ENCODE measurements around the gene YIPF5. TPM values are rescaled to one million over a fixed set of nuclear protein-coding genes. Genes with fewer than 3 reads are reported as not detected.

Gene YIPF5
- total RNA-seq, 2 experiments from 2014 or later = 45.1 to 47.5 TPM

- POLR2A ChIA-PET = no interaction called here
- CTCF ChIA-PET = no interaction called here
- no peaks in the 10 kb centered on the region for H3K36me3 Mint-ChIP-seq (ENCODE audit: low read depth)
- H3K4me3 Mint-ChIP-seq = no peak overlapping the region
- H3K27me3 Mint-ChIP-seq = peaks cover 16% of the 10 kb centered on the region
- DNase-seq = no peak
- no peaks in the 10 kb centered on the region for H3K4me1 Mint-ChIP-seq
- H3K27ac Mint-ChIP-seq = no peak overlapping the region
- no peaks in the 10 kb centered on the region for H3K9me3 Mint-ChIP-seq
Measured at GRCh38 chr5:144196612-144197011, 26.2 kb upstream of the YIPF5 start.

DNA sequence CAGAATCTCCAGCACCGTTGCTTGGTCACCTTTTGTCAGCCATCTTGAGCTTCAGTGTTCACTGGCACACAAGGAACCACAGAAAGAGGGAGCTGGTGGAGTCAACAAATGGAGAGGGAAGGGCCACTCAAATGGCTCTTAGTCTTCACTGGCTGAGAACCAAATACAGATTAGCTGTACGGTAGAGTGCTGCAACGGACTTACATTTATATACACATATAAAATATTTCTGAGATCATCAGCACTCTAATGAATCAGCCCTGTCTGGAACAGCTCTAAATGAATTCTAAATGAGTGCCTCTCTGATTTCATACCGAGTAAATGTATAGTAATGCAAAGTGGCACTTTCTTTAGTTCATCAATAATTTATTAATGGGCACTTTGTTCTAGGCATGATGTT, 25.0 kb upstream of the YIPF5 start:
- Mint-ChIP-seq H3K9me3 (no peaks in the 10 kb centered on the region), H3K27me3 (peaks cover 12% of the 10 kb centered on the region), H3K4me3 (no peak overlapping the region), H3K36me3 (ENCODE audit: low read depth) (no peaks in the 10 kb centered on the region), H3K27ac (no peak overlapping the region), H3K4me1 (no peaks in the 10 kb centered on the region)
- POLR2A ChIA-PET = no interaction called here
- no peak for DNase-seq
- CTCF ChIA-PET = interaction anchor here (2.0 kb wide), 1 partner anchor 8 kb away, joined by 12 read pairs; no protein-coding TSS in a partner anchor

GRCh38 chr5:144194144-144194543, 23.7 kb upstream of the YIPF5 start:
- ChIA-PET POLR2A (no interaction called here), CTCF (interaction anchor here (1.6 to 2.0 kb wide), 2 partner anchors 10 to 1191 kb away, joined by 5 to 12 read pairs; no protein-coding TSS in a partner anchor)
- no peaks in the 10 kb centered on the region for H3K9me3 Mint-ChIP-seq
- H3K27me3 Mint-ChIP-seq = peaks cover 8% of the 10 kb centered on the region
- H3K4me3 Mint-ChIP-seq = no peak overlapping the region
- H3K4me1 Mint-ChIP-seq = no peaks in the 10 kb centered on the region
- DNase-seq = no peak
- H3K27ac Mint-ChIP-seq = no peak overlapping the region
- H3K36me3 Mint-ChIP-seq (ENCODE audit: low read depth) = no peaks in the 10 kb centered on the region

GRCh38 chr5:144192661-144193060, 22.2 kb upstream of the YIPF5 start:
- Mint-ChIP-seq H3K27me3 (peaks cover 3% of the 10 kb centered on the region), H3K4me1 (no peaks in the 10 kb centered on the region), H3K4me3 (no peak overlapping the region), H3K27ac (no peak overlapping the region), H3K36me3 (ENCODE audit: low read depth) (no peaks in the 10 kb centered on the region), H3K9me3 (no peaks in the 10 kb centered on the region)
- no peak for DNase-seq
- POLR2A ChIA-PET = interaction anchor here (1.3 to 8.5 kb wide), 3 partner anchors 9 to 788 kb away, joined by 3 to 104 read pairs (median 4); partner anchors contain the start of genes KCTD16 and YIPF5
- CTCF ChIA-PET = interaction anchor here (1.0 to 3.5 kb wide), 9 partner anchors 11 to 1479 kb away, joined by 3 to 30 read pairs (median 5); partner anchors contain the start of genes KCTD16 and YIPF5

DNA sequence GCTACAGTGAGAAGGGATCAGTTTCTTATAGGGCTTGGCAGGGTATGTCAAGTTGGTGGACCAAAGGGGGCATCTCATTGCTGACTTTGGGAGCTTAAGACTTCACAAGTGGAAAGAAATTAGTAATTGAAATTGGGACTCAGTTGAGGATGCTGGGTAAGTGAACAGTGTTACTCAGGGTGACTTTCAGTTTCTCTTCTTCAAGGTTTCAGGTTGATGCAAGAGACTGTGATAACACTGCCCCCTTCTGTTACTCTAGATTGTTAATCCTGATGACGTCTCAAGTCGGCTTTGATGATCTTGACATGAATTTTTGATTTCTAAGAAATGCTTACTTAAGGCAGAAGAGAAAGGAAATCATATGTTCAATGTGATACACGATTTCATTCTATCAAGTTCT, 21.5 kb upstream of the YIPF5 start:
- POLR2A ChIA-PET = interaction anchor here (1.0 to 8.5 kb wide), 4 partner anchors 10 to 787 kb away, joined by 3 to 104 read pairs (median 4); partner anchors contain the start of genes KCTD16 and YIPF5
- Mint-ChIP-seq H3K4me1 (no peaks in the 10 kb centered on the region), H3K27me3 (peaks cover 3% of the 10 kb centered on the region), H3K4me3 (no peak overlapping the region), H3K36me3 (ENCODE audit: low read depth) (no peaks in the 10 kb centered on the region), H3K27ac (no peak overlapping the region), H3K9me3 (no peaks in the 10 kb centered on the region)
- CTCF ChIA-PET = interaction anchor here (0.7 to 3.5 kb wide), 10 partner anchors 11 to 1479 kb away, joined by 3 to 30 read pairs (median 8); partner anchors contain the start of genes KCTD16, NR3C1 and YIPF5
- DNase-seq = peak; percentile 28

DNA sequence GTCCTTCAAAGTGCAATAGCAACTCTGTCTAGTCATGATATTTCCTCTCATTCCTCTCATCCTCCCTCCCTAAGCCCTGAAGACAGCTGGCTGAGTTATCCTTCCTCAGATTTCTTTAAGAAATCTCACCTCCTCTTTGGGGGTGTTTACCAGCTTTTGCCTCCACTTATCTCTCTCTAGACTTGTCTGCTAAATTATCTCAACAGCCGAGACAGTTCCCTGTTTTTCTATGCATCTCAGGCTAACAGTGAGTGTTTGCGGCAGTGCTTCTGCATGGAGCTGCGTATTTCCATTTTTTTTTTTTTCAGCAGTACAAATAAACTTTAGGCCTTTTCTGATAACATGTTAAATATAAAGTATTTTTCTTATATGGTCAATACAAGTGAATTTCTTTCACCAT, 21.1 kb upstream of the YIPF5 start:
- Mint-ChIP-seq H3K27me3 (peaks cover 3% of the 10 kb centered on the region), H3K4me1 (peaks cover under 1% of the 10 kb centered on the region), H3K27ac (peak overlapping the region; percentile 47), H3K9me3 (no peaks in the 10 kb centered on the region), H3K36me3 (ENCODE audit: low read depth) (no peaks in the 10 kb centered on the region), H3K4me3 (peak overlapping the region; percentile 6)
- no peak for DNase-seq
- ChIA-PET CTCF (interaction anchor here (0.7 to 3.5 kb wide), 9 partner anchors 11 to 1188 kb away, joined by 3 to 30 read pairs (median 7); partner anchors contain the start of genes KCTD16, NR3C1 and YIPF5), POLR2A (interaction anchor here (1.0 to 8.5 kb wide), 3 partner anchors 21 to 787 kb away, joined by 3 to 104 read pairs (median 3); partner anchors contain the start of genes KCTD16 and YIPF5)

DNA sequence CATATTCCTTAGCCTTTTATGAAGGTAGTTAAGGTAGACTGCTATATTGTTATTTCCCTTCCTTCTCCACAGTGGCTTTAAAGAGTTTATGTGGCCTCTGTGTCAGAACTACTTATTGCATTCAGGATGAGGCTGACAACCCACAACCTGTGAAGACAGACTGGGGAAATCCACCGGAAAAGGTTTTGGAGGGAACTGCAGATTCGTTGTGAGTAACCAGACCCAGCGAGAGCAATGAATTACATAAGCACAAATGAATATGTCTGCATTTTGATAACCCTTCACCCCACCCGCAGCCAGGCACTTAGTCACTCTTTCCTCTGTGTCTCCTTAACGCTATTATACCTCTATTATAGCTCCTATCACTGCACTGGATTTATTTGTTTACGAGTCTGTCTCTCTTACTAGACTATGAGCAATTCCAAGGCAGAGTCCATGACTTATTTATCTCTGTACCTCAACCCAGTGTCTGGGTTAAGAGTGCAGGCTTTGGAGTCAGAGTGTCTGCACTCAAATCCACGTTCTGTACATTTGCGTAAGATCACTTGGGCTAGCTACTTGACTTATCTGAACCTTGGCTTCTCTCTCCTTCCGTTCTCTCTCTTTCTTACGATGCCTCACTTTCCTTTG, 19.5 kb upstream of the YIPF5 start:
- POLR2A ChIA-PET = interaction anchor here (0.9 to 8.5 kb wide), 6 partner anchors 19 to 1188 kb away, joined by 3 to 104 read pairs (median 5); partner anchors contain the start of genes KCTD16 and YIPF5
- no peaks in the 10 kb centered on the region for H3K27me3 Mint-ChIP-seq
- H3K27ac Mint-ChIP-seq = peak overlapping the region; percentile 87

GRCh38 chr5:144187699-144188294, 17.3 kb upstream of the YIPF5 start:
- H3K27ac Mint-ChIP-seq = peak overlapping the region; percentile 87
- H3K9me3 Mint-ChIP-seq = no peaks in the 10 kb centered on the region
- peaks cover 4% of the 10 kb centered on the region for H3K4me1 Mint-ChIP-seq
- no peaks in the 10 kb centered on the region for H3K27me3 Mint-ChIP-seq
- DNase-seq = peak; percentile 88
- peak overlapping the region; percentile 14 for H3K4me3 Mint-ChIP-seq
- POLR2A ChIA-PET = interaction anchor here (1.0 to 8.5 kb wide), 6 partner anchors 17 to 1185 kb away, joined by 3 to 104 read pairs (median 12); partner anchors contain the start of genes KCTD16, NR3C1 and YIPF5
- CTCF ChIA-PET = interaction anchor here (0.7 to 4.8 kb wide), 8 partner anchors 10 to 1185 kb away, joined by 3 to 31 read pairs (median 4); partner anchors contain the start of genes KCTD16 and YIPF5
- no peaks in the 10 kb centered on the region for H3K36me3 Mint-ChIP-seq (ENCODE audit: low read depth)

More for the DNA sequence above, 19.5 kb upstream of the YIPF5 start:
- DNase-seq = peak; percentile 84
- Mint-ChIP-seq H3K4me3 (peak overlapping the region; percentile 51), H3K36me3 (ENCODE audit: low read depth) (no peaks in the 10 kb centered on the region), H3K4me1 (peaks cover 4% of the 10 kb centered on the region), H3K9me3 (no peaks in the 10 kb centered on the region)
- CTCF ChIA-PET = interaction anchor here (1.4 to 4.8 kb wide), 6 partner anchors 14 to 1187 kb away, joined by 3 to 31 read pairs (median 10); partner anchors contain the start of genes KCTD16 and YIPF5

DNA sequence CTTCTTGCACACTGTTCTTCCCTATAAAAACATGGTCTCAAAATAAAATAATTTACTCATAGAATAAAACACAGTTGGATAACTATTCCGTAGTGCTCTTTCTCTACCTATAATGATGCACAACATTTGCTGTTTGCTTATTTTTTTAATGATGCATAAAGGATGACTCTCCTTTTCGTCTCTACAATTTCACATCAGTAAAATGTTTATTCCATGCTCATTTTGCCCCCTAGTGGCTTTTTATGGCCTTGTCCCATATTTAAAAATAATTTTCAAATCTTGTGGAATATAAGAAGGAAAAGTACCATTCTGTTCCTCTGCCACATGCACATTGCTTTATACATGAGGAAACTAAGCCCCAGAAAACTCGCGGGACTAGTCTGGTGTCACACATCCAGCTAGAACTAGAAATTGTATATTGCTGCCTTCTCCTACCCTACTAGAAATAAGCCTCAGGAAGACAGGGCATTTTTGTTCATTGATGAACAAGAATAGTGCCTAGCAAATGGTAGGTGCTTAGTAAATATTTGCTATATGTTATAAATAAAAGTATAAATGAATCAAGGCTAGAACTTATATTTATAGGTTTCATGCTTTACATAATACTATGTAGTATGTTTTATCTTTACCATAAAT, 12.9 kb upstream of the YIPF5 start:
- Mint-ChIP-seq H3K9me3 (no peaks in the 10 kb centered on the region), H3K27ac (no peak overlapping the region), H3K4me3 (no peak overlapping the region), H3K27me3 (no peaks in the 10 kb centered on the region), H3K36me3 (ENCODE audit: low read depth) (no peaks in the 10 kb centered on the region), H3K4me1 (peaks cover 4% of the 10 kb centered on the region)
- ChIA-PET POLR2A (no interaction called here), CTCF (interaction anchor here (2.0 kb wide), 1 partner anchor 13 kb away, joined by 6 read pairs; the partner anchor contains the start of genes KCTD16 and YIPF5)
- DNase-seq = no peak

- peaks cover 1% of the 10 kb centered on the region for H3K27me3 Mint-ChIP-seq
- H3K9me3 Mint-ChIP-seq = no peaks in the 10 kb centered on the region
- H3K27ac Mint-ChIP-seq = no peak overlapping the region
- no peak for DNase-seq
- POLR2A ChIA-PET = interaction anchor here (2.8 kb wide), 1 partner anchor 8 kb away, joined by 15 read pairs; the partner anchor contains the start of genes KCTD16 and YIPF5
- CTCF ChIA-PET = interaction anchor here (2.8 kb wide), 1 partner anchor 12 kb away, joined by 7 read pairs; no protein-coding TSS in a partner anchor
- H3K36me3 Mint-ChIP-seq (ENCODE audit: low read depth) = no peaks in the 10 kb centered on the region
- peaks cover 5% of the 10 kb centered on the region for H3K4me1 Mint-ChIP-seq
- H3K4me3 Mint-ChIP-seq = no peak overlapping the region
Measured at GRCh38 chr5:144179226-144179625, 8.8 kb upstream of the YIPF5 start.

DNA sequence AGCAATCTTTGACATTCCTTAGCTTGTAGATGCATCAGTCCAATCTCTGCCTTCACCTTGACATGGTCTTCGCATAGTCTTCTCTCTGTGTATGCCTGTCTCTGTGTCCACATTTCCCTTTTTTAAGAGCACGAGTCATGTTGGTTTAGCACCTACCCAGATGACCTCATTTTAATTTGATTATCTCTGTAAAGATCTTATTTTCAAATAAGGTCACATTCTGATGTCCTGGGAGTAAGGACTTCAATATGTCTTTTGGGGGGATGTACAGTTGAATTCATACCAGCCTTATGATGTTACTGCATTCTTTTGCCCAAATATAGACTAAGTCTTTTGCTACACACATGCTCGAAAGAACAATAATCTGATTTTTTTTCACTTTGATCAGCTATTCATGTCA, 7.1 kb upstream of the YIPF5 start:
- H3K36me3 Mint-ChIP-seq (ENCODE audit: low read depth) = no peaks in the 10 kb centered on the region
- no peak overlapping the region for H3K27ac Mint-ChIP-seq
- no peaks in the 10 kb centered on the region for H3K9me3 Mint-ChIP-seq
- H3K27me3 Mint-ChIP-seq = peaks cover 8% of the 10 kb centered on the region
- H3K4me3 Mint-ChIP-seq = no peak overlapping the region
- ChIA-PET POLR2A (no interaction called here), CTCF (no interaction called here)
- peaks cover 5% of the 10 kb centered on the region for H3K4me1 Mint-ChIP-seq
- no peak for DNase-seq

DNA sequence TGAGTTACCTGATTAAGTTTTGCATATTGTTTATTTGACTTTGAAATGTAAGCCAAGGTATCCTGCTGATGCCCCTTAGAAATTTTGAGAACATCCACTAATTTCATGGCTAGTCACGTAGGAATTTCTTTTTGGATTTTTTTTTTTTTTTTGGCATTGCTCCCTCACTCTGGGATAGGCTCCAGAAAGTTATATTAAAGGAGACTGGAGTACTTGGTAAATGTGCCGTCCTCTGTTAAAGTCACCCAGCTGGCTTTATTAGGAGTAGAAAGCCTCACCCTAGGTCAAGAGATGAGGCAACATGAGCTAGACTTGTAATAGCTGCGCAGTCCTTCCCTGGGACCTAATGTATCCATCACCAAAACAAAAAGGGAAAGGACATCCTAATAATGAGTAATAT, 3.3 kb upstream of the YIPF5 start:
- POLR2A ChIA-PET = no interaction called here

More for the DNA sequence above, 3.3 kb upstream of the YIPF5 start:
- Mint-ChIP-seq H3K27ac (no peak overlapping the region), H3K27me3 (peaks cover 9% of the 10 kb centered on the region), H3K36me3 (ENCODE audit: low read depth) (peaks cover 10% of the 10 kb centered on the region), H3K4me1 (peaks cover 29% of the 10 kb centered on the region), H3K4me3 (no peak overlapping the region), H3K9me3 (no peaks in the 10 kb centered on the region)
- DNase-seq = no peak
- CTCF ChIA-PET = interaction anchor here (0.8 to 1.3 kb wide), 2 partner anchors 15 to 1170 kb away, joined by 3 to 4 read pairs; no protein-coding TSS in a partner anchor

All from activated CD4-positive, alpha-beta memory T cell treated with anti-CD3 and anti-CD28 coated beads, Interleukin-2, amount 10 ng/mL, durations not matched to agents 7 days and 5 days (primary cell).